T-helper 2 cell treated with Interferon-gamma antibody and Interleukin-4, amounts not matched to agents 100 ng/mL and 5 ng/mL, for 36 hours (primary cell): ENCODE results near the gene CAPZB. TPM values are rescaled to one million over a fixed set of nuclear protein-coding genes. Genes with fewer than 3 reads are reported as not detected.

Experiments used
- intact Hi-C: fragments of 100-400 bp; cut with micrococcal nuclease; formaldehyde crosslinking; loops from one replicate; pipeline ENCODE4 v1.15.1; 2023
- total RNA-seq: library from RNA; stranded (reverse); gene quantifications from 2 replicates; pipeline ENCODE4 v1.2.3, GENCODE V29; 2022

The CAPZB gene
- total RNA-seq, 1 donor from 2014 or later: 520 TPM

DNA sequence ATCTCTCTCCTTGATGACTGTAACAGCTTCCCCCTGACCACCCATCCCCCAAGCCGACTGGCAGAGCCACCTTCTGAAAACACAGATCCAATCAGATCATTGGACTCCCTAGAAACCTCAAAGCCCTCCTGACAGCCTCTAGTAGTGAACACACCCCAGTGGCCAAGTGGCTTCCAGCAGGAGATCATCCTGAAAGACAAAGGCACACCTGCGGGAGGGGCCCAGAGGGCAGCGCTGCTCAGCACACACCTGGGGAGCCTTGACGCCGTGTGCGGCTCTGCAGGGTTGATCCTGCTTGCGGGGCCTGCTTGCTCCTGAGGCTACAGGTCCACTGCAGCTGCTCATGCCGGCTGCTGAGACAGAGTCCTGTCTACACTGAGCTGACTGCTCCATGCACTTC, 131.7 kb downstream of the CAPZB start:
- intact Hi-C loops: no loop called here

DNA sequence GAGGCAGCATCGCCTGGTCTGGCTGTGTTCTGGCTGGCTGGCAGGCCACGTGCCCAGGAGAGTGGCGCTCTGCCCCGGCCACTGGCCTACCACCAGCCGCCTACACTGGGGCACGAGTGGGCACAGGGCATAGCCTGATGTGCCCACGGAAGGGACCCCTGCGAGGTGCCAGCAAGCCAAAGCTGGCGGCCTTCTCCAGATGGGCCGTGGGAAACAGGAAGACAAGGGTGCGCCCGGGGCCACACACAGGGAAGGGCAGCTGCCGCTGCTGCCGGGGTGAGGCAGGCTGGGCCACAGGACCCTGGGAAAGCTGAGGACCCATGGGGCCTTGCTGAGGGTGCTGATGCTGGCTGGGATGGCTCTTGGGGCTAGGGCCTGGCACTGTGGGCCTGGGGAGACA, 132.5 kb downstream of the CAPZB start:
- intact Hi-C loops: no loop called here

DNA sequence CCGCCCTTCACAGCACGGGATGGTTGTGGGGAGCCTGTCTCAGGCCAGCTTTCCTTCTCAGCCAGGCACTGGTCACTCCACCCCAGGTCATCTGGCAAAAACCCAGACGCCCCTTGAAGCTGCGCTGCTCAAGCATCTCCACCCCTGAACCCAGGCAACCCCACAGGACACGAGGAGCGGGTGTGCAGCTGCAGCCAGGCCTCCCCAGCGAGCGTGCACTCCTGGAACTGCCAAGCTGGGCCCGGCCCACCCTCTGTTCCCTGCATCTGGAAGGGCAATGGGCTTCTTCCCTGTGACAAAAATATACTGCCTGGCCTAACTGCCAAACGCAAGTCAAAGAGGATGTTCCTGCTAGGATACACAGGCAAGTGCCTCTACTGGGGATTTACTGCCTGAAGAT, 133.5 kb downstream of the CAPZB start:
- intact Hi-C loops: no loop called here

DNA sequence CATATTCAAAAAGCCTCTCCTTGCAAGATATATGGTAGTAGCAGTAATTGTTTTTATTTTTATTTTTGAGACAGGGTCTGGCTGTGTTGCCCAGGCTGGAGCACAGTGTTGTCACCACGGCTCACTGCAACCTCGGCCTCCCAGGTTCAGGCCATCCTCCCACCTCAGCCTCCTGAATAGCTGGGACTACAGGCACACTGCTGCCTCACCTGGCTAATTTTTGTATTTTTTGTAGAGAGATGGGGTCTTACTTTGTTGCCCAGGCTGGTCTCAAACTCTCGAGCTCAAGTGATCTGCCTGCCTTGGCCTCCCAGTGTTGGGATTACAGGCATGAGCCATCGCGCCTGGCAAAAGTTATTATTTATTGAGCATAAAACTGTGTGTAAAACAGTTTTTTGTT, 134.8 kb downstream of the CAPZB start:
- intact Hi-C loops: no loop called here

DNA sequence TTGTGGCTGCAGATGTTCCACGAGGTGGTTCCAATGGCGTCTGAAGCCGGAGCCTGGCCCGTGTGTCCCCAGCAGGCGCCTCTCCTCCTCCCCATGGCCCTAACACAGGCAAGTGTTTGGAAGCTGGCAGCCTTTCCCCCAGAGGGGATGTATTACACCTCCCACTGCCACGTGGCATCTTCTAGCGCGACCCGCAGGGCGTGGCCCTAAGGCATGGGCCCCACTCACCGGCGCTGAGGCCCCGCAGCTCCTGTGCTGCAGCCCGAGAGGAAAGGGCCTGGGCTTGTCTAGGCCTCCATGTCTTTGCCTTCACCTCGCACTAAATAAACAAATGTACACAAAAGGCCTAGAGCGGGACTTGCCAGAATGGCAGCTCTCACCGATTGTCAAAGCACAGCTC, 135.3 kb downstream of the CAPZB start:
- intact Hi-C loops: no loop called here

DNA sequence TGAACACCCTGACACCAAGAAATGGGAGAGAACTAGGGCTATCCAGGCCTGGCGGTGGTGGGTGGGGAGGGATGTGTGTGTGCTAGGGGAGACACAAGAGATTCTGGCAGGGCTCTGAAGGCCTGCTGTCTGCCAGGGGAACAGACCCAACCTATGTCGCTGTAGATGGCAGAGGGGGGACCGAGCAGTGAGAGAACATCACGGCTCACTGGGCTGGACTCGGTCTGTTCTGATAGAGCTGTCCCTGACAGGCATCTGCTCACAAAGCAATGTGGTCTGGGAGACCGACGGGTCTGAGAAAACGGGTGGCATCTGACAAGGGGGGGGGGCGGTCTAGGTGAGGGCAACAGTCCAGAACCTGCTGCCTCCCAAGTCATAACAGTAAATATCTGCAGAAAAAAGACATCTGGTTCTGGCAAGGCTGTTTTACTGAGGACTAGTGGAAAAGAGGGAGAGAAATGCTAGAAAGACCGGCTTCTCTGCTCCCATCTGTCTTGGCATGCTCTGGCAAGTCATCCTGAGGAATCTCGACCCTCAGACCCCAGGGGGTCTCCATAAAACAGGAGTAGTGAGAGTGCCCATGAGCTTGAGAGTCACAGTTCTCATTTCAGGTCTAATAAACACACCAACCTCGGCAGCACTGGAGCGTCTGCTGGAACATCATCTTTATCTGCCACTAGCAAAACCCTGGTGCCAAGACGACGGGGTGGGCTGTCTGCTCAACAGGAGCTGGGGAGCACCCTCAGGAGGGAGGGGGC, 136.7 kb downstream of the CAPZB start:
- intact Hi-C loops: no loop called here

DNA sequence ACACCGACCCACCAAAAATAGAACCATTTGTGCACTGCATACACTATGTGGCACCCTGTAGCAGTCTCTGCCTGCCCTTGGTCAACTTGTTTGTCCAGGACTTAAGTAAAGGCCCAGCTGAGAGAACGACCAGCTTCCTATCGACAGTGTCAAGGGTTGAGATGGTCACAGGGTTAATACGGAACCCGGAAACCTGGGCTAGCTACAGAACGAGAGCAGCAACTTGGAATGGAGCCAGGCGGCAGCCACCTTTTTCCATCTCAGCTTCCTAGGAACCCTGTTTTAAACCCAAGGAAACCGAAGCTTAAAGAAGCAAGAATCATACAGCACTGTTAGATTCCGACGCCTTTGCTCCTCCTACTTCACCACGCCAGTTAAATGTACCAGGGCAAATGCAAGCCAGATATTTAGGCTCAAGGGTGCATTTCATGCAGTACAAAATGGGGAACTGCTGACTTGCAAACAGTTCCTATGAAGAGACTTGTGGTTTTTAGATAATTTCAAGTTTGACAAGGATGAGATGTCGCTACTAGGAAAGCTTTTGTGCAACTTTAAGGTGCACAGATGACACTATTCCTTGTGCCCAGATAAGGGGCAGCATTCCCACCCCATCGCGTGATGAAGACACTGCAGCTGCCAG, 137.7 kb downstream of the CAPZB start:
- intact Hi-C loops: no loop called here

DNA sequence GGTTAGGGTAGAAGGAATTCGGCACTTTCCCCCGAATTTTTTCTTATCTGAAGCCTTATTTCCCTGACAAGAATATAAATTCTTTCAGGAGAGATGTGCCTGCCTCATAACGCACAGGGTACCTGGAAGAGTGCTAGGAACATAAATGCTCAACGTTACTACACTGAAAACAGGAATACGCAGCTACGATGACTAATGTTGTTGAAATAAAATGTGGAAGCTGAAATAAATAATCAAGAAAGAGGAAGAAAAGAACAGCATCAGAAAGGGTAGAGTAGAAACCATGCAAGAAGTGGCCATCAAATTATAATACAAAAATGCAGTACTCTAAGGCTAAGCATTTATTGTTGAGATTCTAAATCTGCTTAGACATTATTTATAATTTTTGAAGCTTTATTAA, 139.3 kb downstream of the CAPZB start:
- intact Hi-C loops: no loop called here

DNA sequence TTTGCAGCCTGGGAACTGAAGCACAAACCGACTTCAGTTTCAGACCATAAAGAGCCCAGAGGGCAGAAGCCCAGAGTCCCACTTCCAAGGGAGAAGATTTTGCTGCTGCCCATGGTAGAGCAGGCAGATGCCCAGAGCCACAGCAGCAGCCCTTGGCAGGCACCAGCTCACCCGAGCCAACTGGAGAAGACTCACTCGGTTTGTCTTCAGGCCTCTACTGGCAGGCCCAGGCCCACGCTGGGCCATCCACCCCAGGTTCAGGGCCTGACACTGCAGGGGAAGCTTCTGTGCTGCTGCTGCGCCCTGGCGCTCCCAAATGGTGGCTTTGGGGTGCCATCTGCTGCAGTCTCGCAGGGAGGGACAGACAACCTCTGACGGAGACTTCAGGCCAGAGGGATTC, 139.9 kb downstream of the CAPZB start:
- intact Hi-C loops: loop anchor here (2.0 kb wide), 1 partner anchor 237 kb away; no protein-coding TSS in a partner anchor

DNA sequence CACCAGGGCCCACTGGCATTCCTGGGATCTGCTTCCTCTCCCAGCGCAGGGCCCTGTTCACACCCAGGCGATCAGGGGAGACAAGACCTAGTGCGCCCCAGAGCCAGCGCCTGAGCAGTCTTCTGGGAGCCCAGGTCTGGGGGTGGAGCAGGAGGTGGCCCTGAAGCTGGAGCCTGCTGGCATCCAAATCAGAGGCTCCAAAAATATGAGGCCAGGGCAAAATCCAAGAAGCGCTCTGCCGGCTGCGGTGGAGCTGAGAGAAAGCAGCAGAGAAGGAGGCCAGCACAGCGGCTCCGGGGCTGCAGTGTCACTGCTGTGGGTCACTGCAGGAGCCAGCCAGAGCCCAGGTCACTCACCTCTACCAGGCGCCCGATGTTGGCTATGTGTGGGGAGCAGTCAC, 140.5 kb downstream of the CAPZB start:
- intact Hi-C loops: loop anchor here (2.0 to 5.0 kb wide), 2 partner anchors 238 to 307 kb away; no protein-coding TSS in a partner anchor

DNA sequence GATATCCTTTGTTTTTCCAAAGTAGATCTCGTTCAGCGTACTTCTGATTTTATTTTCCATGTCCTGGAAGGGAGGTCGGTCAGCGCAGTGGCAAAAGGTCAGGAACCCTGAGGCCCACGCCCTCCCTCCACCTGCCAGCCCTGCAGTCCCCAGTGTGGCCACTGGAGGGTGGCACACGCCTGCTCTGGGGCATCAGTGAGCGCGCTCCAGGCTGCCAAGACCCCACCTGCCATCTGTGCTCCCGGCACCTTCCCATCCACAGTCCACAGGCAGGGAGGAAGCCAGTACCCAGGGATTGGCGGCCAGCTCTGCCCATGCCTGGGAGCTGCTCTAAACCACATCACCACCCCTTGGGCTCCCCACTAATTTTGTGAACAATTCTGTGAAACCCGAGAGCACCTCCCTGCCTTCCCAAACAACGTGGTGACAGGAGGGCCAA, 140.9 kb downstream of the CAPZB start:
- intact Hi-C loops: loop anchor here (2.0 to 5.0 kb wide), 2 partner anchors 238 to 308 kb away; no protein-coding TSS in a partner anchor

DNA sequence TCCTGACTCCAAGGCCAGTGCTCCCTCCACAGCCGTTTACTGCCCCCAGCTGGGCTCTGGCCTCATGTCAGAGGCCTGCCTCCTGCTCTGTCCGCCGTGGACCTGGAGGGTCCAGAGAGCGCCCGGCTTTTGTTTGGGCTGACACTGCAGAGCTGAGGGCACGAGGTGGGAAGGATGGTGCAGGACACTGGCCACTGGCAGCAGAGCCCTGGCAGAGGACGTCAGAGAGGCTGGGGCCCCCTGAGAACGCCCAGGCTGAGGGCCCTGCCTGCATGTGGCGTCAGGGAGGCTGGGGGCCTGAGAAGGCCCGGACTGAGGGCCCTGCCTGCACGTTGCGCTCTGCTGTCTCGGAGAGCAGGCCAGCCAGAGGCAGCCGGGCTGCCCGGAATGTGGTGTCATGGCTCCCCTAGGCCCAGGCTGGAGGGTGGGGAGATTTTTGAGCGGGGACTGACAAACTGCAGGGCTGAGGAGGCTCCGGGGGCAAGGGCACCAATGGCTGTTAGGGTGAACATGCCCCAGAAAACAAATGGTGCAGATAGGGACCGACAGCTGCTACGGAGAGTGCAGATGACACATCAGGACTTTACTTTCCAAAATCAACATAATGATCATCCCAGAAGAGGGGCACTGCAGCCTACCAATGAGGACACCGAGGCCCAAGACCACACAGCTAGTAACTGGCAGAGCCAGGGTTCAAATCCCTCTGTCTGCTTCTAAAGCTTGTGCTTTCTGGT, 141.6 kb downstream of the CAPZB start:
- intact Hi-C loops: loop anchor here (2.0 to 5.0 kb wide), 2 partner anchors 239 to 309 kb away; no protein-coding TSS in a partner anchor

DNA sequence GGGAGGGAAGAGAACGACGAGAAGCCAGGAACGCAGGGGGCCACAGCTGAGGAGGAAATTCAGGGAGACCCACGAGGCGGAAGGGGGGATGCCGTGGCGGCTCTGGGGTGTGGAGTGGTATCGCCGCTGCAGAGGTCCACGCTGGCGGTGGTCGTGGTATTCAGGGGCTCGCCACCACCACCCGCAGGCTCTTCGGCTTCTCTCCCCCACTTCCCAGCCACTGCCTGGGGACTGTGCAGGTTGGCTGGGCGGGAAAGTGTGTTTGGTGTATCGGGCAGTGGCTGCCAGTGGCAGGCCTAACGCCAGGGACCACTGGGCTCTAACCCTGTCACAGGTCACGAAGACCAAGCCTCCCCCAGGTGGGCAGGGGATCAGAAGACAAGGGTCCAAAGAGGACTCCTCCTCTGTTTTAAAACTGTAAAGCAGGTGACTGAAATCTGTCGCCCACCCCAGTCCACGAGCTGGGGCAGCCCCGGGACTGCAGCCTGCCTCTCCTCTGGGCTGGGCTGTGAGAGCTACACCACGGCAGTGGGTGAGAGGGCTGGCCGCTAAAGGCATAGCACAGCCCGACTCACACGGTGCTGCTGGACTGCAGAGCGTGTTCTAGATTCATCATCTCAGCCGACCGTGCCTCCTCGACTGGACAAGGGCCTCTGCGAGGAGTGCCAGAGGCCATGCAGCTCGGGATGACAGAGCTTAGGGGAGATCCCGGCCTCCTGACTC, 142.3 kb downstream of the CAPZB start:
- intact Hi-C loops: loop anchor here (5.0 kb wide), 1 partner anchor 309 kb away; no protein-coding TSS in a partner anchor

DNA sequence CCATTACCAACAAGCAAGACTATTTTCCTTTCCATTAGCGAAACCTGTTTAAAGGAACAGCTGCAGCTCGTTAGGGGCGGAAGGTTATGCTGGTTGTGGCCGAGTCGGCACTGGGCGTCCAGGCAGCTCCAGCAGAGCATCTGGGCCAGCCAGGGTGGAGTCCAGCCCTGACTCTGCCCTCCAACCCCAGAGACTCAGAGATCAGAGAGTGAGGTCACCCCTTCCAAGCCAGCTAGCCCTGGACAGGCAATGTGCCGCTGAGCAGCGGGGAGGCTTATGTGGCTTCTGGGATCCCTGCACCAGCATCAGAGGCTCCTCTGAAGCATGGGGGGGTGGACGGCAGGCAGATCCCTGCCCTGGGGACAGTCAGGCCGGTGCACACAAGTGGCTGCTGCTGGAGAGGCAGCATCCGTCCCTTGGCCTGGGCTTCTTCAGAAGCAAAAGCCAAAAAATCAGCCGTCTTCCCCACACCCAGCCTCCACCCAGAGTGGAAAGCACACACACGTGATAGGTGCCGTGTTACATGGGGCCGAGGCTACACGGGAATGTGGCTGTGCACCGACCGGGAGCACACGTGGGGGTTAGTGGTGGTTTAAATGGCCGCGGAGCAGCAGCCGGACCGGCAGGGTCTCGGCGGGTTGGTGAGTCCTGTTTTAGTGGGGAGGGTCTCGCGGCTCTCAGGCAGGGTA, 143.1 kb downstream of the CAPZB start:
- intact Hi-C loops: loop anchor here (5.0 kb wide), 1 partner anchor 310 kb away; no protein-coding TSS in a partner anchor

DNA sequence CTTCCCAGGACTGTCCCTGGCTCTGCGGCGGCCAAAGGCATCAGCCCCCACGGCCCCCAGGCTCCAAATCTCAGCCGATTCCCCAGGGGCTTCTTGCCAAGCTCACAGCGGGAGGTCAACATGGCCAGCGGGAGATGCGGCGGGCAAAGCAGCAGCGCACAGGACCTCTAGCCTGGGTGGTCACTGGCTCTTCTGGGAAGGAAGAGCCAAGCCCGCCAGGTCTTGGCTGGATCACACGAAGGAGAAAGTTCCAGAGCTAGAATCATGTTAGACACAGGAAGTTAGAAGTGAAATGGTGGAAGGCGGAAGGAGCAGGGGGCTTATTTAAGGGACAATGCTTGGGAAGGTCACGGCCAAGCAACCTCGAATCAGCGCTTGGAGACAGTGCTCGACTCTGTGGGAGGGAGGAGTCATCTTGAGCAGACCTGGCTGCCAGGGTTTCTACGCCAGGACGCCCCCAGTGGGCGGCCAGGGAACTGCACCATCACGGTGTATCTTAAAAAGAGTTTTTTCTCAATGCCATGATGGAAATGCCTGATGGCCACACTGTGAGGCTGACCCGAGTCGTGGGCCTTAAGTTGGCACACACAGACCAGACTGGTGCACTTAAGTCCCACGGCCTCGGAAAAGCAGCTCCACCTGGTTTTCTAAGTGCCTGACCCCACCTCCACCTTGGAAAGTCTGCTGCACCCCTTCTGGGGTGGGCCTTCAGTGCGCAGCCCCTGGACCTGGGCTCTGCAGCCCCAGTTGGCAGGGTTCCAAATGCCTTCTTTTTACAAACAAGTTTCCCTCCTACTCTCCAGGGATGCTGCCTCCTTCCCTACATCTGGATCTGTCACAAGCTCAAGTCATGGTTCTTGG, 143.9 kb downstream of the CAPZB start:
- intact Hi-C loops: loop anchor here (5.0 kb wide), 1 partner anchor 311 kb away; no protein-coding TSS in a partner anchor

DNA sequence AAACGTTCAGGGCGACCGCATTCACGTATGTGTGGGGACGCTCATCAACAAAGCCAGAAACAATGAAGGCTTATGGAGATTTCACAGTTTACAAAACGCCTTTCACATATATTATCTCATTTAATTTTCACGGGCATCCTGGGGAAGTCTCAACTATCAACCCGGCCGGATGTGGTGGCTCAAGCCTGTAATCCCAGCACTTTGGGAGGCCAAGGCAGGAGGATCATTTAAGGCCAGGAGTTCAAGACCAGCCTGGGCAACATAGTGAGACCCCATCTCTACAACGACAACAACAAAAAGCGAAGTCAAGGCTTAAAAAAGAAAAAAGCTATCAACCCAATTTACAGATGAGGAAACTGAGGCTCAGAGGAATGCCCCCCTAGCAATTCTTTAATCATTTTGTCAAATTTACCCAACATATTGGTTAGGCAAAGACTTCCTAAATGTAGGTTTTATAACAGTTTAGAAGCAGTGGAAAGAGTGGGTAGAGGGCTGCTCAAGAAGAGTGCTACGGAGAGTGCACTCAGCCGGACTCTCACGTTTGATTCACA, 144.9 kb downstream of the CAPZB start:
- intact Hi-C loops: loop anchor here (5.0 kb wide), 1 partner anchor 312 kb away; no protein-coding TSS in a partner anchor

DNA sequence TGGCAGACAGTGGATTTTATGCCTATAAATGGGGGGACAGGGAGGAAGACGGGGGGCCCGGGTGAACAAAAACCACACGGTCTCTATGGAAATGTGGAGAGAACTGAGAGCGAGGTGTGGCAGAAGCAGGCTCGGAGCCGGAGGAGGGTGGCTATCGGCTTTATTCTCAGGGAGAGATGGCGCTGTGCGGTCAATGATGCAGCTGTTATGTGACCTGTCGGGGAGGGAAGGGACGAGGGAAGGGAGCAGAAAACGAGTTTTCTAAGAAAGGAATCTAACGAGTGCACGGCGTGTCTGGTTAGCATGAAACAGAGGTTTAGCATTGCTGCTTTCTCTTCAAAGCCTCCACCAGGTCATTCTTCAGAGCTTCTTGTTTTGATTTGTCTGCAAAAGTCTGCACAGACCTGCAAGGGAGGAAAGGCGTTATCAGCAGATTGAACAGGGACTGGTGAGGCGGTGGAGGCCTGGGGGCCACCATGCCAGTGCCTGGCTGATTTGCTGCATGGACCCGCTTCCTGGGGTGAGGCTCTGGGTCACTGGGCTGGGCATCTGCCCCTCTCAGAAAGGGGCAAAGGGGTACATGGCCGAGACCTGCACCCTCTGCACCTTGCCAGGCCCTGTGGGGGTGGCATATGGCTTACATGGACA, 146.0 kb downstream of the CAPZB start:
- intact Hi-C loops: no loop called here

DNA sequence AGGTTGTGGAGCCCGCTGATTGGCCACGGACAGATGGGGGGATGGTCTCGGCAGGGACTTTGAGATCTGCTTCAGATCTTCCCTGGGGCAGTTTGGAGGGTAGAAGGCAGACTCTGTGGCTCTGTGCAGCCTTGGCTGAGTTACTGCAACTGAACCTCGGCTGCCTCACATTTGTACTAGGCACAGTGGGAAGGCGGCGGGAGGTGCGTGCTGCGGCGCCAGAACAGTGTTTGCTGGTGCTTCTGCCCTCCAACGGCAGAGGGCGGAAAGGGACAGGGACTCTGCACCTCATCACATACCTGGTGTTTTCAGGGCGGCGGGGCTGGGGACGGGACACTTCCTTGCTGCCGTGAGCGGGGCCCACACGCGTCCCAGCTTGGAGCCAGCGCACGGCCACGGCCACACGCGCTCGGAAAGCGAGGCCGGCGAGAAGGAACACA, 147.0 kb downstream of the CAPZB start:
- intact Hi-C loops: no loop called here

DNA sequence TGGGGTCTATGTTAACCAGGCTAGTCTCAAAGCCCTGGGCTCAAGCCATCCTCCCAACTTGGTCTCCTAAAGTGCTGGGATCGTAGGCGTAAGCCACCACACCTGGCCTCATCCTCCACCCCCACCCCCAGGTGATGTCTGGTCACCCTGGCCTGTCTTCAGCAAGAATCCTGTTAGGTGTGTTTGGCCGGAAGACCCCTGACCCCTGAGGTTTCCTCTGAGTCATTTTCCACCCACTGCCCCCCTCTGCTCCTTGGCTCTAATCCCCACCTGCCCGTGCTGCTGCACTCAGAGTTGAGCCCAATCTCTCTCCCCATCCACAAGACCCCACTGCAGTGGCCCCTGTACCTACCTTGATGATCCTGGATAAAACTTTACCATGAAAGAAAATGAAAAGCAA, 148.1 kb downstream of the CAPZB start:
- intact Hi-C loops: no loop called here
